ENCODE measurements around the gene COL27A1.

Gene COL27A1

DNA sequence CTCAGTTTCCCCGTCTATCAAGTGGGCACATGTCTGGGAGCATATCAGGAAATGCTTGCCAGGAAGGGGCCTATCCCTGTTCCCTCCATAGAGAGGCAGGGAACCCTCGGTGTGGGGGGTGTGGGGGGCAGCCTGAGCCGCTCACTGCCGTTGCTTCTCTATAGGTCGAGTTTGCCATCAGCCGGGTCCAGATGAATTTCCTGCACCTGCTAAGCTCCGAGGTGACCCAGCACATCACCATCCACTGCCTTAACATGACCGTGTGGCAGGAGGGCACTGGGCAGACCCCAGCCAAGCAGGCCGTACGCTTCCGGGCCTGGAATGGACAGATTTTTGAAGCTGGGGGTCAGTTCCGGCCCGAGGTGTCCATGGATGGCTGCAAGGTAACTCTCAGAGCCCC is 153.8 kb downstream of the COL27A1 start:
- H3K27me3 ChIP-seq (ENCODE audit: insufficient read depth, low read length), result peaks cover 4% of the 10 kb centered on the region
- no peaks in the 10 kb centered on the region for H3K36me3 ChIP-seq (ENCODE audit: insufficient read depth, low read length)
- TF ChIP-seq CTCF (IDR thresholded peaks at IDR 0.05; ENCODE audit: low read length), result no peak
- no peak for TF ChIP-seq EZH2 (IDR thresholded peaks at IDR 0.05; ENCODE audit: borderline replicate concordance, low read length)

DNA sequence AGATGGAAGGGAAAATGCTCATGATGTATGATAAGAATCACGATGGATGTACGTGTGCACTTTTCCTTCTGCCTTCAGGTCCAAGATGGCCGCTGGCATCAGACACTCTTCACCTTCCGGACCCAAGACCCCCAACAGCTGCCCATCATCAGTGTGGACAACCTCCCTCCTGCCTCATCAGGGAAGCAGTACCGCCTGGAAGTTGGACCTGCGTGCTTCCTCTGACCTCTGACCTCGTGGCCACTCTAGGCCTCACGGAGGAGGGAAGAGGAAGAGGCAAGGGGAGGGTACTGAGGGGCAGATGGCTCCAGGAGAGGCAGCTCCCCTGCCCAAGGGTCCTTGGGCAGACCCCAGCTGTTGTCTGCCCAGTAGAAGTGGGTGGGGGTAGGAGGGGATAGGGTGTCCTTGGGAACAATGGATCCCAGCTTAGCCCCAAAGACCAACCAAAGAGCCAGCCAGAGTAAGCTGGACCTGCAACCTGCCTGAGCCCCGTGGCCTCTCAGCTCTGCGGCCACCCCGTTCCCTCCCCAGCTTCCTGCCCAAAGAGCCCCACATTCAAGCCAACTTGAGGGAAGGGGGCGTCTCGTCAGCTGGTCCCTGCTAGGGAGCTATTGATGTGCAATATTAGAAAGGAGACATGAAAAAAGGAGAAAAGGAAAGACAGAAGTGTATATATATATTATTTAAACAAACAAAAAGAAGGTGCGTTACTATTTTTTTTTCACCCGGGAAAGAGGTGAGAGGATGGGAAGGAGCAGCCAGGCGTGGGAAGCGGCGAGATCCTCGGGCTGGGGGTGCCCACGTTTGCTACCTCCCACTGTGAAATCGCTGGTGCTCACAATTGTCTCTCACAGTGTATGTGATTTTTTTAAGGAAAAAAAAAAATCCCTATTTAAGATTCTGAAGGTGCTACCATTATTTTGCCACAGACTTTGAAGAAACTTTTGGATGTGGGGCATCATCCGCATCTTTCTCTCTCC is 155.4 kb downstream of the COL27A1 start:
- no peaks in the 10 kb centered on the region for H3F3A ChIP-seq (ENCODE audit: insufficient read depth, low read length)
- no peak overlapping the region for H3K4me2 ChIP-seq (ENCODE audit: low read length)
- H2AFZ ChIP-seq (ENCODE audit: low read length), result no peak overlapping the region
- H3K4me3 ChIP-seq (ENCODE audit: low read depth, low read length, poor library complexity, severe bottlenecking), result no peak overlapping the region
- H3K4me1 ChIP-seq (ENCODE audit: insufficient read depth, low read length, severe bottlenecking), result no peaks in the 10 kb centered on the region
- no peak overlapping the region for H3K9ac ChIP-seq (ENCODE audit: low read length)
- H4K20me1 ChIP-seq (ENCODE audit: insufficient read depth, low read length), result no peaks in the 10 kb centered on the region
- no peaks in the 10 kb centered on the region for H3K79me2 ChIP-seq (ENCODE audit: insufficient read depth, low read length)
- no peaks in the 10 kb centered on the region for H3K9me3 ChIP-seq (ENCODE audit: low read length)
- no peak overlapping the region for H3K27ac ChIP-seq (ENCODE audit: low read depth, low read length, poor library complexity, severe bottlenecking)
- no peaks in the 10 kb centered on the region for H3K9me2 ChIP-seq (ENCODE audit: low read depth, low read length)
- H3K27me3 ChIP-seq (ENCODE audit: insufficient read depth, low read length), result peaks cover 4% of the 10 kb centered on the region
- TF ChIP-seq CTCF (IDR thresholded peaks at IDR 0.05; ENCODE audit: low read length), result no peak
- TF ChIP-seq EZH2 (IDR thresholded peaks at IDR 0.05; ENCODE audit: borderline replicate concordance, low read length), result no peak
- no peaks in the 10 kb centered on the region for H3K36me3 ChIP-seq (ENCODE audit: insufficient read depth, low read length)

More for the DNA sequence above, 153.8 kb downstream of the COL27A1 start:
- Histone ChIP-seq H2AFZ (ENCODE audit: low read length) (no peak overlapping the region), H3F3A (ENCODE audit: insufficient read depth, low read length) (no peaks in the 10 kb centered on the region), H3K9me3 (ENCODE audit: low read length) (no peaks in the 10 kb centered on the region), H3K9ac (ENCODE audit: low read length) (no peak overlapping the region), H3K4me2 (ENCODE audit: low read length) (no peak overlapping the region), H3K4me1 (ENCODE audit: insufficient read depth, low read length, severe bottlenecking) (no peaks in the 10 kb centered on the region), H4K20me1 (ENCODE audit: insufficient read depth, low read length) (no peaks in the 10 kb centered on the region), H3K27ac (ENCODE audit: low read depth, low read length, poor library complexity, severe bottlenecking) (no peak overlapping the region), H3K9me2 (ENCODE audit: low read depth, low read length) (no peaks in the 10 kb centered on the region), H3K79me2 (ENCODE audit: insufficient read depth, low read length) (no peaks in the 10 kb centered on the region), H3K4me3 (ENCODE audit: low read depth, low read length, poor library complexity, severe bottlenecking) (no peak overlapping the region)

- Histone ChIP-seq H3K79me2 (ENCODE audit: insufficient read depth, low read length) (no peaks in the 10 kb centered on the region), H3K27me3 (ENCODE audit: insufficient read depth, low read length) (peaks cover 4% of the 10 kb centered on the region), H3K4me3 (ENCODE audit: low read depth, low read length, poor library complexity, severe bottlenecking) (no peak overlapping the region), H3K27ac (ENCODE audit: low read depth, low read length, poor library complexity, severe bottlenecking) (no peak overlapping the region), H3F3A (ENCODE audit: insufficient read depth, low read length) (no peaks in the 10 kb centered on the region), H3K4me1 (ENCODE audit: insufficient read depth, low read length, severe bottlenecking) (no peaks in the 10 kb centered on the region), H3K4me2 (ENCODE audit: low read length) (no peak overlapping the region), H4K20me1 (ENCODE audit: insufficient read depth, low read length) (no peaks in the 10 kb centered on the region), H2AFZ (ENCODE audit: low read length) (no peak overlapping the region), H3K9me2 (ENCODE audit: low read depth, low read length) (no peaks in the 10 kb centered on the region), H3K36me3 (ENCODE audit: insufficient read depth, low read length) (no peaks in the 10 kb centered on the region), H3K9ac (ENCODE audit: low read length) (no peak overlapping the region), H3K9me3 (ENCODE audit: low read length) (no peaks in the 10 kb centered on the region)
- no peak for TF ChIP-seq CTCF (IDR thresholded peaks at IDR 0.05; ENCODE audit: low read length)
- TF ChIP-seq EZH2 (IDR thresholded peaks at IDR 0.05; ENCODE audit: borderline replicate concordance, low read length), result no peak
Measured at GRCh38 chr9:114311571-114312512, 156.5 kb downstream of the COL27A1 start.

Measured in OCI-LY1 (cell line).